CD4-positive, alpha-beta T cell treated with Interleukin-6 at 100 ng/mL for 8 hours (primary cell): ENCODE measurements around the gene B4GALT2.

ENCODE experiments used
- DNase-seq: peaks from one replicate; pipeline ENCODE4 v3.0.0-alpha.2; 2020; ENCODE audit warnings: mixed read lengths, low spot score

The B4GALT2 gene, protein sequence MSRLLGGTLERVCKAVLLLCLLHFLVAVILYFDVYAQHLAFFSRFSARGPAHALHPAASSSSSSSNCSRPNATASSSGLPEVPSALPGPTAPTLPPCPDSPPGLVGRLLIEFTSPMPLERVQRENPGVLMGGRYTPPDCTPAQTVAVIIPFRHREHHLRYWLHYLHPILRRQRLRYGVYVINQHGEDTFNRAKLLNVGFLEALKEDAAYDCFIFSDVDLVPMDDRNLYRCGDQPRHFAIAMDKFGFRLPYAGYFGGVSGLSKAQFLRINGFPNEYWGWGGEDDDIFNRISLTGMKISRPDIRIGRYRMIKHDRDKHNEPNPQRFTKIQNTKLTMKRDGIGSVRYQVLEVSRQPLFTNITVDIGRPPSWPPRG

DNA sequence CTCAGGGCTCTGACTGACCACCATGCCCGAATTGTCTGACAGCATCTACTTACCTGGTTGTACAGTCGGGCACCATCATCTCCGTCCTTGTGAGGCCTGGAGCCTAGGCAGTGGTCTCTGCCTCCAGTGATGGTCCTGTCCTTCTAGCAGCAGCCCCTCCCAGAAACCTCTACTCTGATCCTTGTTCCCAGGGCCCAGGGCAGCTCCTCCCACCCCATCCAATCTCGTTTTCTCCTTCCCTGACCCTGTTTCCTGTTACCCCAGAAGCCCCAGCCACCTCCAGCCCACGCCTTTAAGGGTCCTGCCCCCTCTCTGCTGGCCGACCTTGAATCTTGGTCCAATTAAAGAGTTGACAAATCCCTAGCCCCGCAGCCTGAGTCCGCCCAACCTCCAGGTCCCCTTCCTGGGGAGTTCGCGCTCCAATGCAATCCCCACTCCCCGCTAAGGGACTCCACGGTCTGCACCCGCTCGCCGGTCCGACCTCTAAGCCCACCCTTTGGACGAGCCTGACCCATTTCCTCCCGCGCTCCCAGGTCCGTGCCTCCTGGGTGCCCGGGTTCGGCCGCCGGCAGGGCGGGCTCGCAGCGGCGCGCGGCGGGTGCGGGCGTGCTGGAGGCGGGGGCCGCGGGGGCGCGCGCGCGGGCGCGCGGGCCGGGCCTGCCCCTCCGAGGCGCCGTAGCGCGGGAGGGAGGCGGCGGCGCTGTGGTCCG is at the start of gene B4GALT2:
Gene B4GALT2 (plus strand): TSS at position 660 of the 710 bp plus-strand sequence. CDS start 1,951 bp downstream, outside the sequence.
- no peak for DNase-seq

DNA sequence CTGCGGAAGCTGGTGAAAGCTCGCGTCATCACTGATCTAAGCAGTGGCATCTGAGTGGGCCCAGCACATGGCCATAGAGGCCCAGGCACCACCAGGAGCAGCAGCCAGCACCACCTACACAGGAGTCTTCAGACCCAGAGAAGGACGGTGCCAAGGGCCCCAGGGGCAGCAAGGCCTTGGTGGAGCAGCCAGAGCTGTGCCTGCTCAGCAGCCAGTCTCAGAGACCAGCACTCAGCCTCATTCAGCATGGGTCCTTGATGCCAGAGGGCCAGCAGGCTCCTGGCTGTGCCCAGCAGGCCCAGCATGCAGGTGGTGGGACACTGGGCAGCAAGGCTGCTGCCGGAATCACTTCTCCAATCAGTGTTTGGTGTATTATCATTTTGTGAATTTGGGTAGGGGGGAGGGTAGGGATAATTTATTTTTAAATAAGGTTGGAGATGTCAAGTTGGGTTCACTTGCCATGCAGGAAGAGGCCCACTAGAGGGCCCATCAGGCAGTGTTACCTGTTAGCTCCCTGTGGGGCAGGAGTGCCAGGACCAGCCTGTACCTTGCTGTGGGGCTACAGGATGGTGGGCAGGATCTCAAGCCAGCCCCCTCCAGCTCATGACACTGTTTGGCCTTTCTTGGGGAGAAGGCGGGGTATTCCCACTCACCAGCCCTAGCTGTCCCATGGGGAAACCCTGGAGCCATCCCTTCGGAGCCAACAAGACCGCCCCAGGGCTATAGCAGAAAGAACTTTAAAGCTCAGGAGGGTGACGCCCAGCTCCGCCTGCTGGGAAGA is 48.7 kb upstream of the B4GALT2 start:
- no peak for DNase-seq

DNA sequence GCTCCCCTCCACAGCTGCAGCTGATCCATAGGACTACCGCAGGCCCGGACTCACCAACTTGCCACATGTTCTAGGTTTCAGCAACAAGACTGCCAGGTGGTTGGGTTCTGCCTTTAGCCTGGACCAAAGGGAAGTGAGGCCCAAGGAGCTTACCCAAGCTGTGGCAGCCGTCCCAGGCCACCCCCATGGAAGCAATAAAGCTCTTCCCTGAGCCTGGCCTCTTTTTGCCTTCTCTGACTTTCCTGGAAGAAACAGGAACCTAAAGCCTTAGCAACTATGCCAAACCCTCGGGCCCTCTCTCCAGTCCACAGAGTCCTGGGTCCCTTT is 48.1 kb upstream of the B4GALT2 start:
- no peak for DNase-seq

DNA sequence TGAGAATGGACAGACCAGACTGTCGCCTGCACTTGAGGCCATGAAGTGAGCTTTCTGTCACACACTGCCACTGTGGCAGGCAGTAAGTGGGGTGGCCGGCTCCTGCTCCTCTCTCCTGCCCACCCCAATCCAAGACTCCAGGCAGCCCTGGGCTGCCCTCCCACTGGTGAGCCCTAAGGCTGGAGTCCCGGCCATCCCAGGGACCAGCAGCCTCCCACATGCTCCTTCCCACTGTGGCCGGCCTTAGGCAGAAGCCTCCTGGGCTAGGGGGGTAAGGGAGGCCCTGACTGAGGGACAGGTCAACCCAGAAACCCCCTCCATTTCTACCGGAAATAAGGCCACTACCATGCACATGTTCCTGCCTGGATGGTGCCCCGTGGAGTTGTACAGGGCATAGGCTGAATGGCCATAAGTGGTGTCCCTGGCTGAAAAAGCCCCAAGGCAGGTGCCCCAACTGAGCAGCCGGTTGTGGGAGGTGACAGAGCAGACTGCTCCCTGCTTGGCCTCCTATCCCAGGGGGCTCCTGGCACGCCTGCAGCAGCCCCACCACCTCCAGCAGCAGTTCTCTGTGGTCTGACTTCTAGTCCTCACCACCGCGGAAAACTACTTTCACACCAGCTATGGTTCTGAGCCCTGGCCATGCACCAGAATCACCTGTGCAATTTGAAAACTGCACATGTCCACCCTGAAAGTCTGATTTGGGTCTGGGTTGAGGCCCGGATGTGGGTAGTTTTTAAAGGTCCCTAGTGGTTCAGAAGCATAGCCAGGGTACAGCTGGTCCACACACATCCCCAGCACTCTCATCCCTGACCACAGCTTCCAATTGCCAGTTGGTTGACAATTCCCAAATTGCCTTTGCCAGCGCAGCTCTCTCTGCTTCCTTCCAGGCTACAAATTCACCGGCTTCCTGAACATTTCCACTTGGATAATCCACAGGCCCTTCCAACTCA is 47.0 kb upstream of the B4GALT2 start:
- DNase-seq, result no peak

DNA sequence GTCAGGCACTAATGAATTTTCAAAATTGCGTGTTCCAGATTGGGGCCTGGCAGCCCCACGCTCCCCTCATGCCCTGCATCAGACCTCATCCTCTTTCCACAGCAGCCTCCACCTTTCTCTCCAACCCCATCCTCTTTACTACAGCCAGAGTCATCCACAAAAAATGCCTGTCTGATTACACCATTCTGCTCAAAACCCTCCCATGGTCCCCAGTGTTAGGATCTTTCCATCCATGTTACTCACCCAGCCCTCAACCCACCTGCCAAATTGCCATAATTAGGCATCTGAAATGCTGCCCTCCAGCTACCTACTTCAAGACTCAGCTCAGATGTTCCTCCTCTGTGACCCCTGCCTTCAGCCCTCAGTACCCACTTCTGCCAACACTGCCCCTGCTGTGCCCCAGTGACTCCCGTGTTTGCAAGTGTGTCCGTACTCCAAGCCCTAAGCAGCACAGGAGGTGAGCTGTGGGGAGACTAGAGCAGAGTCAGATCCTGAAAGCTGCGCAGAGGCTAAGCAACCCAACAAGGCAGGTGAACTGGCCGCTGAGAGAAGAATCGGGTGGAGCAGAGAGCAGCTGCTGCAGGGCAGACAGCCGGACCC is 46.1 kb upstream of the B4GALT2 start:
- DNase-seq, result no peak

DNA sequence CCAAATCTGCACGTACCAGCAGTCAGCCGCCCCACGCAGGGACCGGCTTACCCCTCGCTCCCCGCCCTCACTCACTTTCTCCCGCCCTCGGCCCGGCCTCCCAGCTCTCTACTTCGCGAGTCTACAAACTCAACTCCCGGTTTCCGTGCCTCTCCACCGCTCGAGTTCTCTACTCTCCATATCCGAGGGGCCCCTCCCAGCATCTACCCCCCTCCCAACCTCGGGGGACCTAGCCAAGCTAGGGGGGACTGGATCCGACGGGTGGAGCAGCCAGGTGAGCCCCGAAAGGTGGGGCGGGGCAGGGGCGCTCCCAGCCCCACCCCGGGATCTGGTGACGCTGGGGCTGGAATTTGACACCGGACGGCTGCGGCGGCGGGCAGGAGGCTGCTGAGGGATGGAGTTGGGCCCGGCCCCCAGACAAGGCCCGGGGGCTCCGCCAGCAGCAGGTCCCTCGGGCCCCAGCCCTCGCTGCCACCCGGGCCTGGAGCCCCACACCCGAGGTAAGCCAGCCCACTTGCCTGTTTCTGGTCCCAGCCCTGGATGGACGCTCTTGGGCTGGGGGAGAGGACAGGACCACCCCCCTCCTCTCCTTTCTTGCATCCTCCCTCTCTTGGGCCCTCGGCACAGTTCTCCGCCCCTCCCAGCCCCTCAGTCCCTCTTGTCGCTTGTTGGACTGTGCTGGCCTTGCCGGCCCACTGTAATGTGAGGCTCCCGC is 45.5 kb upstream of the B4GALT2 start, which contains the start of gene ARTN:
Gene ARTN (plus strand): TSS at position 416 of the 715 bp plus-strand sequence. CDS start 1,856 bp downstream, outside the sequence.
- DNase-seq, result no peak

DNA sequence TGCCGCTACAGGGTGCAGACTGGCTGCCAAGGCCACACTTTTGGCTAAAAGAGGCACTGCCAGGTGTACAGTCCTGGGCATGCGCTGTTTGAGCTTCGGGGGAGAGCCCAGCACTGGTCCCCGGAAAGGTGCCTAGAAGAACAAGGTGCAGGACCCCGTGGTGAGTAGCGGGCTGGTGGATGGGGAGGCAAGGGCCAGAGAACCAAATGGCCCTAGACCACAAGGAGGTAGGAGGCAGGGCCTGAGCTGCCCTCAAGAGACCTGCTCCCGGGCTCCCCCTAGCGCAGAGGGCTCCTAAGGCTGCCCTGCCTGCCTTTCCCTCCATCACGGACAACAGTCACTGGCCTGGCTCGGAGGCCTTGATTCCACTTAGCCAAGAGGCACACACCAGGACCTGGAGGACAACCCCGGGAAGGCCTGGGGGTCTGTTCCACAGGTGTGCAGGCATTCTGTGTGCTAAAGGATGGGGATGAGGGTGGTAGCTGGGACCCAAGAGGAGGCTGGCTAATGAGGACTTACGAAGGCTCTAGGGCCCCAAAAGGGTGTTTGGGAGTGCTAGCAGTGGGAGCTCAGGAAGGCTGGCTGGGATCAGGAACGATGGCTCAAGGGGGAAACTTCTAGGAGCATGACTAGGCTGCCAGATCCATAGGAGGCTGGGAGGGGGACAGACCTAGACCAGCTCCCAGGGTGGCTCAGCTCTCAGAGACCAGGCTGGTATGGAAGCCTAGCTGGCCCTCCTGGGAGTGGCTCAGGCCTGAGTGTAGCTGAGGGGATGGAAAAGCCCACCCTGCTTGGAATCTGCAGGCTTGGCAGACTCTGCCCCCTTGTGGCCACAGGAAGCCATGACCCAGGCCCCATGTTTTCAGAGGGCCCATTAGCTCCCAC is 44.7 kb upstream of the B4GALT2 start:
- peak; percentile 29 for DNase-seq

DNA sequence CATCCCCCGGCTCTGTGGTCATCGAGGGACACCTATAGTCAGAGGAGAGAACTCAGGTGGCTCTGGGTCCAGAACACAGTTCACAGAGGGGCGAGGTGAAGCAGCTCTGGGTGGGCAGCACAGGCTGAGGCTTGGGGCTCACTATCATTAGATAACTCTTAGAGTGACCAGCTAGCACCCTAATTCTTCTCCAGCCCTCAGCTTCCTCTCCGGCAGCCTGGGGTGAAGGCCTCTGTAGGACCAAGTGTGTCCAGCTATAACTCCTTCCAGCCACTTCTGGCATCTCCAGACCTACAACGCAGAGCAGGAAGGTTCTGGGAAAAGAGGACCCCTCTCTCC is 44.1 kb upstream of the B4GALT2 start:
- no peak for DNase-seq

DNA sequence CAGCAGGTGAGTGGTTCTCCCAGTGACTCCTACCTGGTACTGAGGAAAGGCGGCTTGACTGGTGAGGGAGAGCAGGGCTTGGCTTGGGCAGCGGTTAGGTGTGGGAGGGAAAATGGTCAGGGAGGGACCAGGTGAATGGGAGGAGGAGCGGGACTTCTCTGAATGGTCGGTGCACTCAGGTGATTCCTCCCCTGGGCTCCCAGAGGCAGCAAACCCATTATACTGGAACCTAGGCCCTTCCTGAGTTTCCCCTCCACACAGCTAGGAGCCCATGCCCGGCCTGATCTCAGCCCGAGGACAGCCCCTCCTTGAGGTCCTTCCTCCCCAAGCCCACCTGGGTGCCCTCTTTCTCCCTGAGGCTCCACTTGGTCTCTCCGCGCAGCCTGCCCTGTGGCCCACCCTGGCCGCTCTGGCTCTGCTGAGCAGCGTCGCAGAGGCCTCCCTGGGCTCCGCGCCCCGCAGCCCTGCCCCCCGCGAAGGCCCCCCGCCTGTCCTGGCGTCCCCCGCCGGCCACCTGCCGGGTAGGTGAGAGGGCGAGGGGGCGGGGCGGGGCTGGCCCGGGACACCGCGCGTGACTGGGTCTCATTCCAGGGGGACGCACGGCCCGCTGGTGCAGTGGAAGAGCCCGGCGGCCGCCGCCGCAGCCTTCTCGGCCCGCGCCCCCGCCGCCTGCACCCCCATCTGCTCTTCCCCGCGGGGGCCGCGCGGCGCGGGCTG is 43.1 kb upstream of the B4GALT2 start:
- DNase-seq, result no peak

DNA sequence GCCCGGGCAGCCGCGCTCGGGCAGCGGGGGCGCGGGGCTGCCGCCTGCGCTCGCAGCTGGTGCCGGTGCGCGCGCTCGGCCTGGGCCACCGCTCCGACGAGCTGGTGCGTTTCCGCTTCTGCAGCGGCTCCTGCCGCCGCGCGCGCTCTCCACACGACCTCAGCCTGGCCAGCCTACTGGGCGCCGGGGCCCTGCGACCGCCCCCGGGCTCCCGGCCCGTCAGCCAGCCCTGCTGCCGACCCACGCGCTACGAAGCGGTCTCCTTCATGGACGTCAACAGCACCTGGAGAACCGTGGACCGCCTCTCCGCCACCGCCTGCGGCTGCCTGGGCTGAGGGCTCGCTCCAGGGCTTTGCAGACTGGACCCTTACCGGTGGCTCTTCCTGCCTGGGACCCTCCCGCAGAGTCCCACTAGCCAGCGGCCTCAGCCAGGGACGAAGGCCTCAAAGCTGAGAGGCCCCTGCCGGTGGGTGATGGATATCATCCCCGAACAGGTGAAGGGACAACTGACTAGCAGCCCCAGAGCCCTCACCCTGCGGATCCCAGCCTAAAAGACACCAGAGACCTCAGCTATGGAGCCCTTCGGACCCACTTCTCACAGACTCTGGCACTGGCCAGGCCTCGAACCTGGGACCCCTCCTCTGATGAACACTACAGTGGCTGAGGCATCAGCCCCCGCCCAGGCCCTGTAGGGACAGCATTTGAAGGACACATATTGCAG is 42.4 kb upstream of the B4GALT2 start:
- no peak for DNase-seq

DNA sequence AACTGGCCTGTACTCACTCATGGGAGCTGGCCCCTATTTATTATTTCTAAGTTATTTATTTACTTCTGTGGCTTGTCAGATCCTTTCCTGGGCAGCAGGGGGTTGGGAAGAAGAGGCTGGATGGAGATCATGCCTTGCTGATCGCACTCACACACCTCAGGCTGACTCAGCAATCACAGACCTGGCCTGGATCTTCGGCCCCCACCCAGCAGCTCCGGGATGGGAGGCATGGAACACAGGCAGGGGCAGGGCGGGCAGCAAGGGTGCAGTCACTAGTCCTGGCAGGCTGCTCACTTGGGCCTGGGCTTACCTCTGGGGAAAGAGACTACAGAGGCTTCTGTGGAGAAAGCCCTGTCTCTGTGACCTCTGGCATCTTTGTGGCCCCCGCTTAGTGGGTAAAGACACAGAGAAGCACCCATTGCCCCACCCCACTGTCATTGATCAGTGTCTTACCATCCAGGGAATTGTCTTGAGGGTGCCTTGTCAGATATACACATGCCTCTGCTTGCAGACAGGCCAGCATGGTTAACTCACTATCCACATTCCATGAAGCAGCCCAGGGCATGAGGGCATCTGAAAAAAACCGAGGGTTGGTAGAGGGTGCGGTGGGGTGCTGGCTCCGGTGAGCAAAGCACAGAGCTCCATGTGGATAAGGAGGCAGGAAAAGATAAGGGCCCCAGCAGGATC is 41.7 kb upstream of the B4GALT2 start:
- no peak for DNase-seq

DNA sequence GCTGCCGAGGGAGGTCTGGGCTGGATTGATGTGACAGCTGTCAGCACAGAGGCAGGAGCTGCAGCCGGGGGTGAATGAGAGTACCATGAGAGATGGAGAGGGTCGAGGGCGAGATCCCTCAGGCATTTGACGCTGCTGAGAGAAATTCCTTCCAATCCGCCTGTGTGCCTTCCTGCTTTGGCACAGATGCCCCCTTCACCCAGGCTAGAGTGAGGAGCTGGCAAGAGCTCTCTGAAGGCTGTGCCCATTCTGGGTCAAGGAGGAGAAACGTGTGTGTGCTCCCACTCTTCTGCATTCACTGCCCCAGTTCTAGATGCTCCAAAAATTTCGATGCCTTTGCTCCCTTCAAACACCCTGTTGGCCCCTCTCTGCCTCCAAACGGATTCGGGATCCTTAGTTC is 40.6 kb upstream of the B4GALT2 start:
- DNase-seq, result no peak

DNA sequence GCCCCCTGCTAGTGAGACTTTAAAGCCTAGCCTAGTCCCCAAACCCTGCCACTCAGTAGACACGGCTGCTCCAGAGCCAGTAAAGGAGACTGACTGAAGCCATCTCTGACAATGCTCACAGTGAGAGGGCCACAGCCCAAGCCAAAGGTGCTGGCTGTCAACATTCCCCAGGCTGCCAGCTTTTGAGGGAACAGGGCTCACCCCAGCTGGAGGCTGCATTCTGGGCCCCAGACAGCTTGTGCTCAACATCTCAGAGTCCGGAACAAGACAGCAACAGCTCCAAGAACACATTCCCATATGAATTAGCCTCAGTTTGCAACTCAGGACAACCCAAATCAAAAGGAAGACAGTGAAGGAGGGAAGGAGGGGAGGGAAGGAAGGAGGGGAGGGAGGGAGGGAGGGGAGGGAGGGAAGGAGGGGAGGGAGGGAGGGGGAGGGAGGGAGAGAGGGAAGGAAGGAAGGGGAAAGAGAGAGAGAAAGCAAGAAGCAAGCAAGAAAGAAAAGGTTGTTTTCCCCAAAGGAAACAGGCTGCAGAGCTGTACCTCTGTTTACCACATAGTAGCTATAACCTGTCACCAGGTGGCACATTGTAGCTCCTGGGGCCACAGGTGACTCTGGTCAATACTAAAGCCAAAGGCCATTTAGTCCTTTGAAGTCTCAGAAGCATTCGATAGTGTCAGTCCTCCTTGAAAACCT is 40.0 kb upstream of the B4GALT2 start:
- no peak for DNase-seq

DNA sequence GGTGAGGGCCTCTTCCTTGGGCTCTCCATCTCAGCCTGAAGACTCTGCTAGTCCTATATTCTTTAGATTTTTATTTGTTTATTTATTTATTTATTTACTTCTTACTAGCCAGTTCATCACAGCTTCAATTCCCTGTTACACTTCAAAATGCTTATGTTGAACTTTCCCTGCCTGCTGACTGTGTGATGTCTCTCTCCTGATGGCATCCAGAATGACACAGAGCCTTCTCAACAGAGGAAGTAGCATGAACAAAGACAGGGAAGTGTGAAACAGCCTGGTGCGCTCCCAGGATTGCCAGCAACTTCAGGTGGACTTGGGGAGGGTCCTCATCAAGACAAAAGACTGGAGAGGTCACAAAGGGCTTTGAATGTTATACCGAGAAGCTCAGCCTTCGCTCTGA is 36.6 kb upstream of the B4GALT2 start:
- DNase-seq, result no peak

DNA sequence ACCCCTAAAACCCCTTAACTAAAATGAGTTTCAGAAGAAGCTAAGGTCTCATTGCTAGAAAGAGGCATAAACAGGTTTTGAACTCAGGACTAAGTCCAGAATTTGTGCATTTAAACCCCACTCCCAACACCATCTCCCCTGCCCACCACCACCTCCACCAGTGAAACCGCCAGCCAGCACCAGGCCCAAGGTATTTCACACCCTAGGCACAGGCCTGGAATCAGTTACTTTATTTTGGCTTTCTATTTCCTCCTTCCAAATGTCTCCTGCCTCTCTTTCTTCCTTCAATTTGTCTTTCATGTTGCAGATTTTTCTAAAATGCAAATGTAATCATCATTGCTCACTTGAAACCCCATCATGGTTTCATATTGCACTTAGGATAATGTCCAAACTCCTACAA is 34.1 kb upstream of the B4GALT2 start:
- DNase-seq, result no peak

DNA sequence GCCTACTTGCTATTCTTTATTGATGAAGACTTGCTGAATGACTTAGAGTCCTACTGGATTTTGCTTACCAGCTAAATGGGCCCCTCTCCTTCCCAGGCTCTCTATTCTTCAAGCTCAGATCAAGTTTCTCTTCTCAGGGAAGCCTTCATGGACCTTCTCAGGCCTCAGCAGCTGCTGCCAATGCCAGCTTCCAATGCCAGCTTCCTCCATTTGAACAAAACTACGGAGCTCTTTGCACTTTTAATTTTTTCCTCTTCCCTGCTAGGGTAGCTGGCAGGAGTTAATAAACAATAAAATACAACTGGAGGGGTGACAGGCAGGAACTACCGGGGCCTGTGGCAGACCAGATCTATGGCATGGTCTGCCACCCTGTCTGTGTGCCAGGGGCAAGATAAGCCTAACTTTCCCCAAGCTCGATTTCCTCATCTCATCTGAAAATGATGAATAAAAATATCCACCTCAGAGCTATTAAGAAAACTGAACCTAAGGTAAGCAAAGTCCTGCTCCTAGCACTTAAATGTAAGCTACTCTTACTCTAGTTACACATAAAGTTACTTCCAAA is 33.3 kb upstream of the B4GALT2 start:
- no peak for DNase-seq
